Measurements from ENCODE around the gene CARM1. TPM values are rescaled to one million over a fixed set of nuclear protein-coding genes. Genes with fewer than 3 reads are reported as not detected.
"Not testable (repeated sequence)": the region's sequence is repeated elsewhere in the genome, so short reads cannot be mapped to it uniquely, and the experiment has no call there.

CARM1 gene
- total and polyA plus RNA-seq, 8 donors = 13.0 to 24.7 (median 16.6) TPM

DNA sequence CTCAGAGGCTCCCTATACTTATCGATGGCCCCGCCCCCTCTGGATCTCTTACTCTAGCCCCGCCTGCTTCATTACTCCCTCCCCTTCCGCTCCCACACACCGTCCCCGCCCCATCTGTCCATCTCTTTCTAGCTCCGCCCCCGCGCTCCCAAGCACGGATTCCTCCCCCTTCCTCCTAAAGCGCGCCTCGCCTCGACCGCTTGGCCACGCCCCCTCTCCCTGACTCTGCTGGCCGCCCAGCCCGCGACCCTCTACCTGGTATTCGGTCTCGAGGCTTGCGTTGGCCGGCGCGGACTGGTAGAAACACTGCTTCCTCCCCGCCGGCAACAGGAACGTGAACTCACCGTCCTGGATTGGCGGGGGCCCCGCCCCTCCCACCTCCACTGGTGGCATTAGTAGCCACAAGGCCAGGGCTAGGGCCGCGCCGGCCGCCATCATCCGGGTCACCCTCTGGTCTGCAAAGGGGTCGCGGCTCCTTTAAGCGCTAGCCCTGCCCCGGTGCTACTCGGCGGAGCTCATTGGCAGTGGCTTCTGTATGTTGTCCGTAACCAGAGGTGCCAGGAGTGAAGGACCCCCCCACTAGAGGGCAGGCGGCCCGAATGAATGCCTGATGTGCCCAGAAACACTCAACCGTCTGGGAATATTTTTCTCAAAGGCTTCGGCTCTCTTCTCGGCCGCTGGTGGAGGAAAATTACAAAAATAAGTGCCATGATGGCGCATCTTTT lies 35.4 kb upstream of the CARM1 start, which contains the start of gene TMED1:
Gene TMED1, minus strand, starts transcription at position 459 of the 725 bp plus-strand sequence. Its CDS starts 21 bp downstream, at position 438.
- peak; percentile 83 to 91 (median 86) for ATAC-seq
- FAIRE-seq = peak; percentile 43

DNA sequence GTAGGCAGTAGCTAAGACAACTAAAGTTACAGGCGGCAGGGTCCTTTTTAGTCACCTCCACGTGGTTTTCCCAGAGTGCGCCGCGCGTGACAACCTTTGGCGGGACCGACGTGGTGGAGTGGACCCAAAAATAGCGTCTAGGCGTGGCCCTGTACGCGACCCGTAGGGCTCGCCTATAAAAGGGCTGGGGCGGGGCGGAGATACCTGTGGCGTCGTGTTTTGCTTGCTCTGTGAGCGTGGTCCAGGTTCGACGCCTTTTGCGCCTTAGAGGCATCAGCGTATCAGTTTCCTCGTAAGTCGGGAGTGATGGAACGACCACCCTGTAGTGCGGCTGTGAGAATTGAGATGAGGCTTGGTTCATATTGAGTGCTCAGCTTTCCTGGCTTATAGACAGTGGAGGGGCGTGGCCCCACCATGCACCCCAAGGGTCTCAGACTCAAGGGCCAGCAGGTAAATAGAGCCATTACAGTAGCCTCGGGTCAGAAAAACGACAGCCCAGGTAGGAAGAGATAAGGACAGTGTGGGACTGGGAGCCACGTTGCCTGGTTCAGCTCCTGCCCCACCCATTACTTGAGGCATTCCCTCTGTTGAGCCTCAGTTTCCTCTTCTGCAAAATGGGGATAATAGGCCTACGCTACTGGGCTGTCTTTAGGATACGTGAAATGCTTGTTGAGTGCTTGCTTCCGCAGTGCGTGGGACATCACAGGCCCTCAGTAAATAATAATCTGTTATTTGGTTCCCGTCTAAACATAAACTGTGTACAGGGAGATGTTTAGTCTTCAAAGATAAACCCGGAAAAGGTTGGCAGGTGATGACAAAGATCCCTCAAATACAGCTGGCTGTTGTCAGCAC lies 34.6 kb upstream of the CARM1 start:
- Histone ChIP-seq H3K27me3 (no peaks in the 10 kb centered on the region), H3K4me3 (peak overlapping the region; percentile 10 to 72 (median 62)), H3K9me3 (no peaks in the 10 kb centered on the region), H3K27ac (peak overlapping the region; percentile 96 to 99 (median 98)), H3K36me3 (peaks cover 0 to 8% (median 0%) of the 10 kb centered on the region in 3 donors), H3K4me1 (peaks cover 0 to 6% (median 3%) of the 10 kb centered on the region in 3 donors)
- FAIRE-seq (no peak), ATAC-seq (peak; percentile 43 to 50 (median 46)), DNase-seq (peak; percentile 85 to 94 (median 88))
- TF ChIP-seq, protein P1, sequence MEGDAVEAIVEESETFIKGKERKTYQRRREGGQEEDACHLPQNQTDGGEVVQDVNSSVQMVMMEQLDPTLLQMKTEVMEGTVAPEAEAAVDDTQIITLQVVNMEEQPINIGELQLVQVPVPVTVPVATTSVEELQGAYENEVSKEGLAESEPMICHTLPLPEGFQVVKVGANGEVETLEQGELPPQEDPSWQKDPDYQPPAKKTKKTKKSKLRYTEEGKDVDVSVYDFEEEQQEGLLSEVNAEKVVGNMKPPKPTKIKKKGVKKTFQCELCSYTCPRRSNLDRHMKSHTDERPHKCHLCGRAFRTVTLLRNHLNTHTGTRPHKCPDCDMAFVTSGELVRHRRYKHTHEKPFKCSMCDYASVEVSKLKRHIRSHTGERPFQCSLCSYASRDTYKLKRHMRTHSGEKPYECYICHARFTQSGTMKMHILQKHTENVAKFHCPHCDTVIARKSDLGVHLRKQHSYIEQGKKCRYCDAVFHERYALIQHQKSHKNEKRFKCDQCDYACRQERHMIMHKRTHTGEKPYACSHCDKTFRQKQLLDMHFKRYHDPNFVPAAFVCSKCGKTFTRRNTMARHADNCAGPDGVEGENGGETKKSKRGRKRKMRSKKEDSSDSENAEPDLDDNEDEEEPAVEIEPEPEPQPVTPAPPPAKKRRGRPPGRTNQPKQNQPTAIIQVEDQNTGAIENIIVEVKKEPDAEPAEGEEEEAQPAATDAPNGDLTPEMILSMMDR (IDR thresholded peaks at IDR 0.05) = no peak
- WGBS, 2 donors = 35 to 36% methylated on average over 38 of the region's 38 CpGs
- intact Hi-C loops (cut with DNase I) = loop anchor here in 1 of 3 donors (10.0 kb wide), 1 partner anchor 122 kb away; the partner anchor contains the start of gene DNM2

More for the DNA sequence above, 35.4 kb upstream of the CARM1 start, which contains the start of gene TMED1:
- WGBS, 2 donors = 0 to 1% methylated on average over 49 to 50 of the region's 50 CpGs
- Histone ChIP-seq H3K27me3 (no peaks in the 10 kb centered on the region), H3K36me3 (peaks cover 0 to 15% (median 0%) of the 10 kb centered on the region in 3 donors), H3K9me3 (no peaks in the 10 kb centered on the region), H3K27ac (peak within 1 kb of the TSS; percentile 96 to 99 (median 98)), H3K4me1 (peaks cover 0 to 6% (median 3%) of the 10 kb centered on the region in 3 donors), H3K4me3 (peak within 1 kb of the TSS; percentile 33 to 72 (median 62))
- peak; percentile 96 to 100 (median 100) for DNase-seq
- TF ChIP-seq, protein P1 (IDR thresholded peaks at IDR 0.05) = no peak
- intact Hi-C loops (cut with DNase I) = loop anchor here in 1 of 3 donors (10.0 kb wide), 1 partner anchor 121 kb away; the partner anchor contains the start of gene DNM2

GRCh38 chr19:10837649-10838048 lies 33.7 kb upstream of the CARM1 start:
- DNase-seq = peak in 1 of 6 donors; percentile 25
- H3K4me1 ChIP-seq, FAIRE-seq, H3K36me3 ChIP-seq, ATAC-seq, H3K27ac ChIP-seq, H3K9me3 ChIP-seq, H3K4me3 ChIP-seq, H3K27me3 ChIP-seq: not testable (repeated sequence)
- intact Hi-C loops (cut with DNase I) = loop anchor here in 1 of 3 donors (10.0 kb wide), 1 partner anchor 123 kb away; the partner anchor contains the start of gene DNM2
- WGBS, 2 donors = 97 to 99% methylated on average over 7 of the region's 7 CpGs

DNA sequence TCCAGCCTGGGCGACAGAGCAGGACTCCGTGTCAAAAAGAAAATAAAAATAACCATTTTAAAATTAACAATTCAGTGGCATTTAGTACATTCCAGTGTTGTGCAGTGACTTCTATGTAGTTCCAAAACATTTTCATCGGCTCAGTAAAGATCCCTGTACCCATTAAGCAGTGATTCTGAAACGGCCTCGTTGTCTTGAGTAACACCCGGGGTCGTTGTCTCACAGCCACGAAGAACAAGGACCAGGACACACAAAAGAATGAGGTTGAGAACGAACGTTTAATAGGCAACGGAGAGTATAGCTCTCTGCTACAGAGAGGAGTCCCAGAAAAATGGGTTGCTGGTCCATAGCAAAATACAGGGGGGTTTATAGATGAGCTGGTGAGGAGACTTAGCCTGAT lies 33.0 kb upstream of the CARM1 start:
- WGBS, 2 donors = 90 to 93% methylated on average over 11 of the region's 11 CpGs

More for the DNA sequence above, 33.0 kb upstream of the CARM1 start:
- no peak for FAIRE-seq
- TF ChIP-seq, protein P1 (IDR thresholded peaks at IDR 0.05) = no peak
- peak overlapping the region in 3 of 4 donors; percentile 73 to 80 (median 73) for H3K27ac ChIP-seq
- no peaks in the 10 kb centered on the region for H3K27me3 ChIP-seq
- intact Hi-C loops (cut with DNase I) = loop anchor here in 1 of 3 donors (10.0 kb wide), 1 partner anchor 124 kb away; the partner anchor contains the start of gene DNM2
- H3K4me3 ChIP-seq = no peak overlapping the region
- peaks cover 0 to 6% (median 3%) of the 10 kb centered on the region in 3 donors for H3K4me1 ChIP-seq
- no peaks in the 10 kb centered on the region for H3K9me3 ChIP-seq
- peak in 1 of 6 donors; percentile 5 for DNase-seq
- no peak for ATAC-seq
- no peaks in the 10 kb centered on the region for H3K36me3 ChIP-seq
